Testis (tissue), 3 donors: Measurements from ENCODE around the gene HMX1. TPM values are rescaled to one million over a fixed set of nuclear protein-coding genes. Genes with fewer than 3 reads are reported as not detected.
A peak's percentile ranks its signal among the peaks of the same experiment; 100 is the strongest.

Experiments used
- DNase-seq: peaks from one replicate; pipeline ENCODE4 v3.0.0-alpha.2; 2019
- H3K27ac ChIP-seq, 2 donors: fragments of 200-600 bp; sonication (generic); one replicate each; pipeline ENCODE4 v1.5.1; 2019
- H3K27me3 ChIP-seq: fragments of 200-600 bp; sonication (generic); one replicate; pipeline ENCODE4 v1.5.1; 2019
- H3K36me3 ChIP-seq: fragments of 200-600 bp; sonication (generic); one replicate; pipeline ENCODE4 v1.5.1; 2017; ENCODE audit warnings: low read depth; ENCODE audit errors: missing control alignments
- H3K4me1 ChIP-seq: fragments of 200-600 bp; sonication (generic); one replicate; pipeline ENCODE4 v1.5.1; 2019
- H3K4me3 ChIP-seq, 2 donors: fragments of 200-600 bp; sonication (generic); one replicate each; pipeline ENCODE4 v1.5.1; 2017 to 2019
- H3K9me3 ChIP-seq: fragments of 200-600 bp; sonication (generic); one replicate; pipeline ENCODE4 v1.5.1; 2017
- POLR2A ChIP-seq: fragments of 450-650 bp; IDR thresholded peaks from one replicate; pipeline ENCODE4 v1.6.1; 2017; ENCODE audit warnings: antibody characterized with exemption, mild to moderate bottlenecking, moderate library complexity
- WGBS, 2 donors: methylation state at CpG; one replicate each; pipeline ENCODE4 v1.1.5; 2018; 5-methylcytosine and 5-hydroxymethylcytosine counted together
- intact Hi-C: fragments of 100-400 bp; cut with DNase I; formaldehyde crosslinking; loops from one replicate; pipeline ENCODE4 v1.15.1; 2023; ENCODE audit warnings: low total_unique reads
- polyA plus RNA-seq: library from polyadenylated mRNA; stranded (reverse); fragments of 350-450 nt; fragmentation: Illumina TruSeq; extraction: RNeasy Lipid Tissue Mini Kit (QIAGEN cat#74804); gene quantifications from one replicate; pipeline ENCODE4 v1.2.3, GENCODE V29; 2014; ENCODE audit warnings: low read depth, low replicate concordance; ENCODE audit not compliant: insufficient read depth
- total RNA-seq, 2 donors: library from RNA; depleted of rRNA; stranded (reverse); fragments of >200 nt; gene quantifications; one replicate each; pipeline ENCODE4 v1.2.3, GENCODE V29; 2016
- TF ChIP-seq, protein P1 (sequence below), 3 experiments: fragments of 450-650 bp in 2 of 3; fragments of 200-600 bp in 1 of 3; sonication (generic) in 1 of 3; IDR thresholded peaks; one replicate each; pipeline ENCODE4 v1.5.1; 2016 to 2019; ENCODE audit warnings: antibody characterized with exemption in 3 of 3, mild to moderate bottlenecking in 2 of 3, moderate library complexity in 1 of 3

The HMX1 gene
- total and polyA plus RNA-seq, 3 donors from 2014 or later, result 0.65 to 7.3 (median 4.2) TPM

DNA sequence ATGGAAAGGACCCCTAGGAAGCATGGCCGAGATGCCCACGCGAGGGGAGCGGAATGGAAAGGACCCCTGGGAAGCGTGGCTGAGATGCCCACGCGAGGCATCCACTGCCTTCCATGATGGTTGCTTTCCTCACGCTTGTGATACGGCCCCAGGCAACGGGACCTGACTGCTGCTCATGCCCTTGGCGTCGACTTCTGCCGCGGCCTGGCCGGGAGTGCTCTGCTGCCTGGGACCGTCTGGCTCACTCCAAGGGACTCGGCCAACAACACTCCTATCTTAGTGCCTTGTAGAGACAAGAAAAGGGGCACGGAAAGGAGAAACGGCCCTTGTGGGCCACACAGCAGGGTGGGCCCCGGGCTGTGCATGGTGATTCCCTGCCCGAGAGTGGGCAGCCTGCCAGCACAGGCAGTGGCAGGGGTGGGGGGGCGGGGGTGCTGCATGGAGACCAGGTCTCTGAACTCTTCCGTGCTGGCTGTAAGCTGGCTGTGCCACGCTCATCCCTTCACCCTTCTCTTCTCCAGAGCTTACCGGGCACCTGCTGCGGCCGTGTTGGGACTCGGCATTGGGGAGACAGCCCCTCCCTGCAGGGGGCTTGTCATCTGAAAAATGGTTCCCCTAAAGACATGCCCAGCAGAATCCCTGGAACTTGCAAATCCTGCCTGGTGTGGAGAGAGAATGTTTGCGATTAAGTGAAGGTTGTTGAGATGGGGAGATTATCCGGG, 38.6 kb upstream of the HMX1 start:
- H3K9me3 ChIP-seq, result no peaks in the 10 kb centered on the region

DNA sequence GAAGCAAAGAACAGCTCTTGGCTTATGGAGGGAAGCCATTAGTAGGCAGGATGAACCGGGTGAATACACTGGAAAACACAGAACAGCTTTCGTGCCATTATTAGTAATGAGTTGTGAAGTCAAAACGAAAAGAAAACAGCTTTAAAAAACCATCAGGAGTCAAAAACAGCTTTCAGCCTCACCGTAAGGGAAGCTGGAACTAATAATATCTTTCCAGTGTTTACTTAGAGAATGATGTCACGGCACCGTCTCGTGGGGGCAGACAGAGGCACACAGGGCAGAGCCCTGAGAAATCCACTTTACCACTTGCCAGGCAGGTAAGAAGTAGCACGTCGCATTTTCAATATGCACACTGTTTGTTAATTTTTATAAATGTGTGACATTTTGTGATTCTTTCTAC, 37.9 kb upstream of the HMX1 start:
- Histone ChIP-seq H3K9me3 (no peaks in the 10 kb centered on the region), H3K27me3 (no peaks in the 10 kb centered on the region), H3K4me3 (no peak overlapping the region), H3K4me1 (no peaks in the 10 kb centered on the region), H3K36me3 (no peaks in the 10 kb centered on the region), H3K27ac (no peak overlapping the region)
- WGBS, 2 donors, result 59 to 64% methylated on average over 9 of the region's 9 CpGs
- no peak for DNase-seq
- intact Hi-C loops, result no loop called here
- TF ChIP-seq POLR2A, result no peak
- TF ChIP-seq, protein P1, sequence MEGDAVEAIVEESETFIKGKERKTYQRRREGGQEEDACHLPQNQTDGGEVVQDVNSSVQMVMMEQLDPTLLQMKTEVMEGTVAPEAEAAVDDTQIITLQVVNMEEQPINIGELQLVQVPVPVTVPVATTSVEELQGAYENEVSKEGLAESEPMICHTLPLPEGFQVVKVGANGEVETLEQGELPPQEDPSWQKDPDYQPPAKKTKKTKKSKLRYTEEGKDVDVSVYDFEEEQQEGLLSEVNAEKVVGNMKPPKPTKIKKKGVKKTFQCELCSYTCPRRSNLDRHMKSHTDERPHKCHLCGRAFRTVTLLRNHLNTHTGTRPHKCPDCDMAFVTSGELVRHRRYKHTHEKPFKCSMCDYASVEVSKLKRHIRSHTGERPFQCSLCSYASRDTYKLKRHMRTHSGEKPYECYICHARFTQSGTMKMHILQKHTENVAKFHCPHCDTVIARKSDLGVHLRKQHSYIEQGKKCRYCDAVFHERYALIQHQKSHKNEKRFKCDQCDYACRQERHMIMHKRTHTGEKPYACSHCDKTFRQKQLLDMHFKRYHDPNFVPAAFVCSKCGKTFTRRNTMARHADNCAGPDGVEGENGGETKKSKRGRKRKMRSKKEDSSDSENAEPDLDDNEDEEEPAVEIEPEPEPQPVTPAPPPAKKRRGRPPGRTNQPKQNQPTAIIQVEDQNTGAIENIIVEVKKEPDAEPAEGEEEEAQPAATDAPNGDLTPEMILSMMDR (IDR thresholded peaks at IDR 0.05), result no peak

More for the DNA sequence above, 38.6 kb upstream of the HMX1 start:
- 83 to 85% methylated on average over 19 to 30 of the region's 30 CpGs for WGBS, 2 donors
- Histone ChIP-seq H3K27me3 (no peaks in the 10 kb centered on the region), H3K27ac (no peak overlapping the region), H3K4me1 (no peaks in the 10 kb centered on the region), H3K4me3 (no peak overlapping the region), H3K36me3 (no peaks in the 10 kb centered on the region)
- intact Hi-C loops, result no loop called here
- TF ChIP-seq POLR2A, result no peak
- TF ChIP-seq, protein P1 (IDR thresholded peaks at IDR 0.05), result no peak
- peak; percentile 9 for DNase-seq

DNA sequence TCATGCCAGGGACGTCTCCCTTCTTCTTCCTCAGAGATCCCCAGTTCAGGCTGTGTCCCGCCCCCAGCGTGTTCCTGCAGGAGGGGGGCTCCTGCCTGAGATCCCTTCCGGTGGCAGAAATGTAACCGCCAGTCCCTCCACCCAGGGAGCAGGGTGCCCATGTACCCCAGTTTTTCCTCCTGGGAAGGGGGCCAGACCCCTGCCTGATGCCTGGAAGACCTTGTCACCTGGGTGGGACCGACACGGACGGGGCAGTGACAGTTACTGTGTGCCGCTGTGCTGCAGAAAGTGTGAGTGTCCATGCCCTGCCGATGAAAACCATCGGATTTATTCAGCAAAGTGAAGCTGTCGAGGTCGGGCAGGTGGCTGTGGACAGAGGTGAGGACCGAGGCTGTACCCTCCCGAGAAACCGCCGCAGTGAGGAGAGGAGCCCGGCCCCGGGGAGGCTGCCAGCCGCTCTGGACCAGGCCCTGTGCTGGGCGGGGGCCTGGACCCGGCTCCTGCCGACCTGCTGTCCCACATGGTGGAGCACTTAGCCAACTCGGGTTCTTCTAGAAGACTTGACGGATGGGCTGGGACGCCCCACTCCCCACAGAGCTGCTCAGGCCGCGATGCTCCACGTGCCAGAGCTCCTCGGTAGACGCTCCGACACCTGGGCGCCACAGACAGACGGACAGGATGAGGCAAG, 36.7 kb upstream of the HMX1 start:
- TF ChIP-seq, protein P1 (IDR thresholded peaks at IDR 0.05), result no peak
- TF ChIP-seq POLR2A, result no peak
- peak; percentile 6 for DNase-seq
- no peaks in the 10 kb centered on the region for H3K4me1 ChIP-seq
- no peaks in the 10 kb centered on the region for H3K27me3 ChIP-seq
- intact Hi-C loops, result no loop called here
- H3K4me3 ChIP-seq, result no peak overlapping the region
- no peak overlapping the region for H3K27ac ChIP-seq
- 82 to 83% methylated on average over 19 to 34 of the region's 34 CpGs for WGBS, 2 donors
- H3K36me3 ChIP-seq, result no peaks in the 10 kb centered on the region
- H3K9me3 ChIP-seq, result no peaks in the 10 kb centered on the region

DNA sequence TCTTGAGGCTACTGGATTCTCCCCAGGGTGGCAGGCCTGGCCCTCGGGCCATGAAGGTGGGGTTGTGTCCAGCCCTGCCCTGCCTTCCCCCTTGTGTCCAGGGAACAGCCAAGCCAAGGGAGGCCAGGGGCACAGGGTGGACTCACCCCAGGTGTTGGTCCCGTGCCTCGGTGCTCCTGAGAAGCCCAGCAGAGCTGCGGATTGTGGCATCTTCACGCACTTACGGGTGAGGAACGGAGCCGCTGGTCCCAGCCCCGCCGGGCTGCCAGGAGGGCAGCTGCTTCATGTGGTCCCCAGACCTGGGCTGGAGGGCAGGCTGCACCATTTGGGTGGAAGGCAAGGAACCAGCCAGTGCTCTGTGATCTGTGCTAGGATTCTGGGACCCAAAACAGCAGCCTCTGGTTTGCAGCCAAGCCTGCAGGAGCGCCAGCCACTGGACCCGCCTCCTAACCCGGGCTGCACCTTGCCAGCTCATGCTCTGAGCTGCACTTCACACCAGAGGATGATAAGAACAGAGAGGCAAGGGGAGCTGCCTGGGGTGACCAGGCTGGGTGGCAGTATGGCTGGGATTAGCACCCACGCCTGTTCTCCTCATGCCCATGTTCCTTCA, 36.1 kb upstream of the HMX1 start:
- peak; percentile 4 for DNase-seq
- Histone ChIP-seq H3K9me3 (no peaks in the 10 kb centered on the region), H3K4me1 (no peaks in the 10 kb centered on the region), H3K4me3 (no peak overlapping the region), H3K27ac (no peak overlapping the region), H3K27me3 (no peaks in the 10 kb centered on the region), H3K36me3 (no peaks in the 10 kb centered on the region)
- 80 to 90% methylated on average over 11 to 12 of the region's 14 CpGs for WGBS, 2 donors
- TF ChIP-seq, protein P1 (IDR thresholded peaks at IDR 0.05), result no peak
- no peak for TF ChIP-seq POLR2A
- intact Hi-C loops, result no loop called here
